ENCODE data around the gene CCR5AS.

The CCR5AS gene

GRCh38 chr3:46353647-46354410 lies 53.0 kb downstream of the CCR5AS start, which contains the start of gene CCR2:
Gene CCR2 (plus strand): TSS chr3:46354111. CDS start chr3:46357528, 3,417 bp downstream.
- no peaks in the 10 kb centered on the region for H4K20me1 ChIP-seq (ENCODE audit: insufficient read depth, poor library complexity, severe bottlenecking)
- no peak within 1 kb of the TSS for H3K4me3 ChIP-seq
- H3K9me3 ChIP-seq (ENCODE audit: low read depth): no peaks in the 10 kb centered on the region
- H3K79me2 ChIP-seq: no peaks in the 10 kb centered on the region
- no peak for TF ChIP-seq CTCF (IDR thresholded peaks at IDR 0.05; ENCODE audit: poor library complexity)
- no peak for TF ChIP-seq EZH2 (IDR thresholded peaks at IDR 0.05; ENCODE audit: borderline replicate concordance)
- no peak for TF ChIP-seq EZH2phosphoT487 (IDR thresholded peaks at IDR 0.05; ENCODE audit: low read depth, severe bottlenecking, unreplicated experiment)
- no peak within 1 kb of the TSS for H3K27ac ChIP-seq
- no peaks in the 10 kb centered on the region for H3K27me3 ChIP-seq
- no peak within 1 kb of the TSS for H3K4me2 ChIP-seq
- peaks cover 7% of the 10 kb centered on the region for H3K4me1 ChIP-seq (ENCODE audit: insufficient read depth)
- 83% methylated on average over 7 of the region's 7 CpGs for WGBS (ENCODE audit: low lambda C conversion rate, missing lambda C conversion rate)
- no peaks in the 10 kb centered on the region for H3K36me3 ChIP-seq (replicated peaks; ENCODE audit: insufficient read depth, low read depth)
- H3K9me2 ChIP-seq (replicated peaks; ENCODE audit: insufficient read depth): no peaks in the 10 kb centered on the region
- DNase-seq (ENCODE audit: low spot score): peak; percentile 18
- H2AFZ ChIP-seq: no peak within 1 kb of the TSS

DNA sequence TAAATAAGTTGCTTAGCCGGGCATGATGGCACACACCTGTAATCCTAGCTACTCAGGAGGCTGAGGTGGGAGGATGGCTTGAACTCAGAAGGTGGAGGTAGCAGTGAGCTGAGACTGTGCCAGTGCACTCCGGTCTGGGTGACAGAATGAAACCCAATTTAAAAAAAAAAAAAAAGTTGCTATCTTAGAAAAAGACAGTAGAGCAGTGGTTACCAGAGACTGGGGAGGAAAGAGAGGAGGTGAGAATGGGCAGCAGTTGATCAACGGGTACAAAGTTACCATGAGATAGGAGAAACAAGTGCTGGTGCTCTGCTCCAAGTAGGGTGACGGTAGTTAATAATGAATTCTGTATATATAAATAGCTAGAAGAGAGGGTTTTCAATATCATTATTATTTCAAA lies 53.8 kb downstream of the CCR5AS start:
- Histone ChIP-seq H3K27me3 (no peaks in the 10 kb centered on the region), H4K20me1 (ENCODE audit: insufficient read depth, poor library complexity, severe bottlenecking) (no peaks in the 10 kb centered on the region), H3K9me3 (ENCODE audit: low read depth) (no peaks in the 10 kb centered on the region), H3K4me2 (no peak overlapping the region), H3K9me2 (replicated peaks; ENCODE audit: insufficient read depth) (no peaks in the 10 kb centered on the region), H3K79me2 (no peaks in the 10 kb centered on the region), H3K4me1 (ENCODE audit: insufficient read depth) (peaks cover 7% of the 10 kb centered on the region), H2AFZ (no peak overlapping the region), H3K36me3 (replicated peaks; ENCODE audit: insufficient read depth, low read depth) (no peaks in the 10 kb centered on the region), H3K4me3 (no peak overlapping the region), H3K27ac (no peak overlapping the region)
- WGBS (ENCODE audit: low lambda C conversion rate, missing lambda C conversion rate): 92% methylated on average over 4 of the region's 4 CpGs
- DNase-seq (ENCODE audit: low spot score): no peak
- no peak for TF ChIP-seq EZH2 (IDR thresholded peaks at IDR 0.05; ENCODE audit: borderline replicate concordance)
- TF ChIP-seq CTCF (IDR thresholded peaks at IDR 0.05; ENCODE audit: poor library complexity): no peak

- H3K36me3 ChIP-seq (replicated peaks; ENCODE audit: insufficient read depth, low read depth): no peaks in the 10 kb centered on the region
- H3K4me3 ChIP-seq: no peak overlapping the region
- no peak for DNase-seq (ENCODE audit: low spot score)
- H3K79me2 ChIP-seq: no peaks in the 10 kb centered on the region
- no peaks in the 10 kb centered on the region for H4K20me1 ChIP-seq (ENCODE audit: insufficient read depth, poor library complexity, severe bottlenecking)
- no peak overlapping the region for H3K4me2 ChIP-seq
- whole genome bisulfite sequencing (ENCODE audit: low lambda C conversion rate, missing lambda C conversion rate): 94% methylated on average over 3 of the region's 3 CpGs
- no peak for TF ChIP-seq EZH2phosphoT487 (IDR thresholded peaks at IDR 0.05; ENCODE audit: low read depth, severe bottlenecking, unreplicated experiment)
- TF ChIP-seq CTCF (IDR thresholded peaks at IDR 0.05; ENCODE audit: poor library complexity): no peak
- TF ChIP-seq EZH2 (IDR thresholded peaks at IDR 0.05; ENCODE audit: borderline replicate concordance): no peak
- H3K27ac ChIP-seq: no peak overlapping the region
- H3K27me3 ChIP-seq: no peaks in the 10 kb centered on the region
- no peaks in the 10 kb centered on the region for H3K9me2 ChIP-seq (replicated peaks; ENCODE audit: insufficient read depth)
- H3K9me3 ChIP-seq (ENCODE audit: low read depth): no peaks in the 10 kb centered on the region
- H3K4me1 ChIP-seq (ENCODE audit: insufficient read depth): peaks cover 7% of the 10 kb centered on the region
- no peak overlapping the region for H2AFZ ChIP-seq
Observed at GRCh38 chr3:46351646-46352045, 55.2 kb downstream of the CCR5AS start.

Data from hepatocyte (in vitro differentiated cells).